PC-3 (cell line): ENCODE results near the gene CKAP4.

Source experiments
- EZH2 ChIP-seq: fragments of 300-600 bp; sonication (generic); IDR thresholded peaks from one replicate; pipeline ENCODE4 v1.6.1; 2017; ENCODE audit warnings: antibody characterized with exemption, mild to moderate bottlenecking, low read length; ENCODE audit not compliant: unreplicated experiment
- EZH2phosphoT487 ChIP-seq: fragments of 300-600 bp; sonication (generic); IDR thresholded peaks from 2 replicates; pipeline ENCODE4 v1.6.1; 2018; ENCODE audit warnings: mild to moderate bottlenecking, antibody characterized with exemption, low read length, borderline replicate concordance
- TF ChIP-seq, protein P1 (sequence below): fragments of 300-600 bp; sonication (generic); conservative IDR thresholded peaks from 2 replicates; pipeline ENCODE4 v1.5.1; 2017; ENCODE audit warnings: antibody characterized with exemption, low read depth, mild to moderate bottlenecking, low read length

DNA sequence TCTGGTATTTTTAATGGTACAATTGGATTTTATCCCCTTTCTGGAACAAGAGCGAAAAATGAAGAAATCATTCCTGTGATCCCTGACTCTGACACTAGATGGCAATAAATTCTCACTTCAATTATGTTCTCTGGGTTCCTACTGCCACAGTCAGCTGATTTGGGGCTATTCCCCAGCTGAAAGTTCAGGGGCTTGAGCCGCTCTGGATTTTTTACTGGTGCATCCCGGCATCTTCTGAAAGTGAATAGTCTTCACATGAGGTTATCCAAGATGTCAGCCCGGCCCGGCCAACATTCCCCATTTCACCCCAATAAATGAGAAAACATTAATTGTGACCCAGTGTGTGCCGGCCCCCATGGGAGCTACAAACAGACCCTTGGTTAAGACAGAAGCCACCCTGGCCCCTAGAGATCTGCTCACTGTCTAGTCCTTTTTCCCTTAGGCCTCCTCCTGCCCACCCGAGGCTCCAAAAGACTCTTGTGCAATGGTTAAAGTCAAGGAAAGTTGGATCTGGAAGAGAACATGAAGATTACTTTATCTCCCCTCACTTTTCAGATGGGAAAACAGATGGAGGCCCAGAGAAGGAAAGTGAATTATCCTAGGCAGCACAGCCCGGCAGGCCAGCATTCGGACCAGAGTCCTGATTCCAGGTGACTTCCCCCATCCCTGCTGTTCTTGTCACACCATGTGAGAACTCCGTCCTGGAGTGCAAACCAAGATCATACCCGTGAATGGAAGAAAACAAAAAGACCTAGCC is 20.8 kb downstream of the CKAP4 start:
- TF ChIP-seq, protein P1, sequence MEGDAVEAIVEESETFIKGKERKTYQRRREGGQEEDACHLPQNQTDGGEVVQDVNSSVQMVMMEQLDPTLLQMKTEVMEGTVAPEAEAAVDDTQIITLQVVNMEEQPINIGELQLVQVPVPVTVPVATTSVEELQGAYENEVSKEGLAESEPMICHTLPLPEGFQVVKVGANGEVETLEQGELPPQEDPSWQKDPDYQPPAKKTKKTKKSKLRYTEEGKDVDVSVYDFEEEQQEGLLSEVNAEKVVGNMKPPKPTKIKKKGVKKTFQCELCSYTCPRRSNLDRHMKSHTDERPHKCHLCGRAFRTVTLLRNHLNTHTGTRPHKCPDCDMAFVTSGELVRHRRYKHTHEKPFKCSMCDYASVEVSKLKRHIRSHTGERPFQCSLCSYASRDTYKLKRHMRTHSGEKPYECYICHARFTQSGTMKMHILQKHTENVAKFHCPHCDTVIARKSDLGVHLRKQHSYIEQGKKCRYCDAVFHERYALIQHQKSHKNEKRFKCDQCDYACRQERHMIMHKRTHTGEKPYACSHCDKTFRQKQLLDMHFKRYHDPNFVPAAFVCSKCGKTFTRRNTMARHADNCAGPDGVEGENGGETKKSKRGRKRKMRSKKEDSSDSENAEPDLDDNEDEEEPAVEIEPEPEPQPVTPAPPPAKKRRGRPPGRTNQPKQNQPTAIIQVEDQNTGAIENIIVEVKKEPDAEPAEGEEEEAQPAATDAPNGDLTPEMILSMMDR: peak; percentile 91
- TF ChIP-seq EZH2phosphoT487: no peak
- no peak for TF ChIP-seq EZH2
